Panc1 (cell line): Measurements from ENCODE around the gene CES4A.

Experiments
- SIN3A ChIP-seq: IDR thresholded peaks from 2 replicates; pipeline ENCODE4 v1.6.1; 2012; ENCODE audit warnings: low read depth, mild to moderate bottlenecking, low read length, moderate library complexity, borderline replicate concordance; ENCODE audit not compliant: insufficient read depth
- TF ChIP-seq, protein P1 (sequence below): fragments of 450-650 bp; IDR thresholded peaks from 2 replicates; pipeline ENCODE4 v1.5.1; 2017; ENCODE audit warnings: mild to moderate bottlenecking

DNA sequence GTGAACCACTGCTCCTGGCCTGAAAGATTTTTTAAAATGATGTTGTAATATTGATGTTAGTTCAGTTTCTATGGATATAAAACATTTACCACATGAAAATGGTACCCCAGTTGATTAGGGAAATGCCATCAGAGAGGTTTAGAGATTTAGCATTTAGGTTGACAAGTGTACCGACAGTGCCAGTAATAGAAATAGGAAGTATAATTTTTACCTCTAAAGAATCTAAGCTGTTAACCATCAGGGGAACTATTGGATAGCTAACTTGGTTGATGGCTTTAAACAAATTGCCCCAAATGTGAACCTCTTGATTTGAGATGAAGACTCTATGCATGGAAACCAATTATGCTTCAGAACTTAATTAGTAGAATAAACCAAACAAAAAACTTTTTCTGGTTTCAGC lies 47.0 kb downstream of the CES4A start:
- TF ChIP-seq, protein P1, sequence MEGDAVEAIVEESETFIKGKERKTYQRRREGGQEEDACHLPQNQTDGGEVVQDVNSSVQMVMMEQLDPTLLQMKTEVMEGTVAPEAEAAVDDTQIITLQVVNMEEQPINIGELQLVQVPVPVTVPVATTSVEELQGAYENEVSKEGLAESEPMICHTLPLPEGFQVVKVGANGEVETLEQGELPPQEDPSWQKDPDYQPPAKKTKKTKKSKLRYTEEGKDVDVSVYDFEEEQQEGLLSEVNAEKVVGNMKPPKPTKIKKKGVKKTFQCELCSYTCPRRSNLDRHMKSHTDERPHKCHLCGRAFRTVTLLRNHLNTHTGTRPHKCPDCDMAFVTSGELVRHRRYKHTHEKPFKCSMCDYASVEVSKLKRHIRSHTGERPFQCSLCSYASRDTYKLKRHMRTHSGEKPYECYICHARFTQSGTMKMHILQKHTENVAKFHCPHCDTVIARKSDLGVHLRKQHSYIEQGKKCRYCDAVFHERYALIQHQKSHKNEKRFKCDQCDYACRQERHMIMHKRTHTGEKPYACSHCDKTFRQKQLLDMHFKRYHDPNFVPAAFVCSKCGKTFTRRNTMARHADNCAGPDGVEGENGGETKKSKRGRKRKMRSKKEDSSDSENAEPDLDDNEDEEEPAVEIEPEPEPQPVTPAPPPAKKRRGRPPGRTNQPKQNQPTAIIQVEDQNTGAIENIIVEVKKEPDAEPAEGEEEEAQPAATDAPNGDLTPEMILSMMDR = no peak
- TF ChIP-seq SIN3A = no peak
